Measurements from ENCODE around the gene ZNF747.
A peak's percentile ranks its signal among the peaks of the same experiment; 100 is the strongest.
"Not testable (repeated sequence)": the region's sequence is repeated elsewhere in the genome, so short reads cannot be mapped to it uniquely, and the experiment has no call there.

Gene ZNF747

GRCh38 chr16:30551781-30552180, 17.1 kb upstream of the ZNF747 start:
- H3K9me3 Mint-ChIP-seq = no peaks in the 10 kb centered on the region
- H3K27me3 Mint-ChIP-seq = no peaks in the 10 kb centered on the region
- ATAC-seq (ENCODE audit: low read depth) (no peak), DNase-seq (ENCODE audit: low spot score in 2 of 2) (no peak)
- H3K27ac Mint-ChIP-seq = no peak overlapping the region
- H3K4me3 Mint-ChIP-seq = no peak overlapping the region
- H3K4me1 Mint-ChIP-seq = peaks cover 16% of the 10 kb centered on the region
- peaks cover 5% of the 10 kb centered on the region for H3K36me3 Mint-ChIP-seq

- Mint-ChIP-seq H3K9me3 (no peaks in the 10 kb centered on the region), H3K4me3 (no peak overlapping the region), H3K27ac (no peak overlapping the region), H3K27me3 (no peaks in the 10 kb centered on the region), H3K4me1 (peaks cover 14% of the 10 kb centered on the region), H3K36me3 (no peaks in the 10 kb centered on the region)
- no peak for ATAC-seq (ENCODE audit: low read depth)
- no peak for DNase-seq (ENCODE audit: low spot score in 2 of 2)
These were observed 14.0 kb upstream of the ZNF747 start for GRCh38 chr16:30548416-30549253.

DNA sequence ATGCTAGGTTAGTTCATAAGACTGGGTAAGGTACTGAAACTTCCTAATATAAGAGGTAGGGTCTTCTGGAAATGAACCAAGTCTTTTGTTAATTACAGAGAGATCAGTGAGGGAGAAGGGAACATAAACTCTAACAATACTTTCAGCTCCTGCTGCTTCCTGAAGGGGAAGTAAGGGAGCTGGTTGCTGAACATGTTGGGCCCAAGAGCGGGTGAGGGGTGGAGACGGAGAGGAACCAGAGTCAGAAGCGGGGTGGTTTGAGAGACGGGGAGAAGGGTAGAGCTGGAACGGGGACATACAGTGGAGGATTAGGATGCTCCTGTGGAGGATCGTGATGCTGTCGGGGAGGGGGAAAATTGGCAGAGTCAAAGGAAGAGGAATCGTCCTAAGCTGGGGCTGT, 11.5 kb upstream of the ZNF747 start:
- Mint-ChIP-seq H3K36me3 (no peaks in the 10 kb centered on the region), H3K9me3 (no peaks in the 10 kb centered on the region), H3K27me3 (no peaks in the 10 kb centered on the region), H3K27ac (no peak overlapping the region), H3K4me3 (no peak overlapping the region), H3K4me1 (peaks cover 6% of the 10 kb centered on the region)
- ATAC-seq (ENCODE audit: low read depth) (no peak), DNase-seq (ENCODE audit: low spot score in 2 of 2) (no peak)

GRCh38 chr16:30543067-30543466, 8.4 kb upstream of the ZNF747 start:
- H3K27ac Mint-ChIP-seq = no peak overlapping the region
- no peaks in the 10 kb centered on the region for H3K27me3 Mint-ChIP-seq
- peaks cover 9% of the 10 kb centered on the region for H3K4me1 Mint-ChIP-seq
- no peaks in the 10 kb centered on the region for H3K9me3 Mint-ChIP-seq
- DNase-seq (ENCODE audit: low spot score in 2 of 2) (no peak), ATAC-seq (ENCODE audit: low read depth) (no peak)
- H3K36me3 Mint-ChIP-seq = no peaks in the 10 kb centered on the region
- H3K4me3 Mint-ChIP-seq = no peak overlapping the region

DNA sequence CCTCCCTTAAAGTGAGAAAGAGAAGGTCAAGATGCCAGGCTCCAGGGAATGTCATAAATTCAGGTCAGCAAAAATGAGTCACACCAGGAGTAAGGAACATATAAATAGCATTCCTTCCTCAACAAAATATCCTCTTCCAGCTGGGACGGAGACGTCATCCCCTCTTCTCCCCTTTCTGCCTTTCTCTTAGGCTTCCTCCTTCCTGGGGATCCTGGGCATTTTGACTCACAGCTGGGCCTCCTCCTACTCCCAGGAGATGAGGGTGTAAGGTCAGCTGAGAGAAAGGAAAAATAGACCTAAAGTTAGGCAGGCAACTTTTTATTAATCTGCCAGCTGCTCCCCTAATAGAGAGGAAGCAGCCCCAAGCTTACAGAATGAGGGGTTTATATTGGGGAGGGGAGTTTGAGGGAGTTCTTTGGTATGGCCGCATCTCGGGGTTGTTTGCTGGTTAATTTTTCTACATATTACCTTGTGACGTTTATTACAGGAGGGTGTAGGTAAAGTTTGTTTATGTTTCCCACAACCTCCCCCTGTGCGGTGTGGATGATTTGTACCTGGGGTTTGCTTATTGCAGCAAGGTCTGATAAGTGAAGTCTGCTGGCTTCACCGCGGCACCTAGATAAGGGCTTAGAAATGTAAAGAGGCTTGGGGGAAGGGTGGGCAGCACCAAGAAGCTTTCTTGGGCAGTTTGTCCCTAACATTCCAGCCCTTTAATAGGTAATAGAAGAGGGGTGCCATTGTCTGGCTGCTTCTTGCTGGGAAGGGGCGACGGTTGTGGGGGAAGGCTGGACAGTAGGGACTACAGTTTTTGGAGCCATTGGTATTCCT, 7.1 kb upstream of the ZNF747 start:
- Mint-ChIP-seq H3K9me3 (no peaks in the 10 kb centered on the region), H3K27ac (no peak overlapping the region), H3K4me3 (no peak overlapping the region), H3K4me1 (peaks cover 9% of the 10 kb centered on the region), H3K27me3 (no peaks in the 10 kb centered on the region), H3K36me3 (no peaks in the 10 kb centered on the region)
- no peak for ATAC-seq (ENCODE audit: low read depth)
- no peak for DNase-seq (ENCODE audit: low spot score in 2 of 2)

GRCh38 chr16:30540916-30541464, 6.3 kb upstream of the ZNF747 start:
- not testable (repeated sequence) for H3K4me1 Mint-ChIP-seq; ATAC-seq (ENCODE audit: low read depth); H3K4me3 Mint-ChIP-seq; H3K27me3 Mint-ChIP-seq; H3K36me3 Mint-ChIP-seq; DNase-seq (ENCODE audit: low spot score in 2 of 2); H3K27ac Mint-ChIP-seq; H3K9me3 Mint-ChIP-seq

GRCh38 chr16:30539986-30540526, 5.4 kb upstream of the ZNF747 start:
- not testable (repeated sequence) for DNase-seq (ENCODE audit: low spot score in 2 of 2); H3K27me3 Mint-ChIP-seq; H3K36me3 Mint-ChIP-seq; H3K9me3 Mint-ChIP-seq; H3K4me3 Mint-ChIP-seq; H3K4me1 Mint-ChIP-seq; ATAC-seq (ENCODE audit: low read depth); H3K27ac Mint-ChIP-seq

GRCh38 chr16:30539000-30539964, 4.6 kb upstream of the ZNF747 start:
- Mint-ChIP-seq H3K27me3 (no peaks in the 10 kb centered on the region), H3K36me3 (no peaks in the 10 kb centered on the region), H3K9me3 (no peaks in the 10 kb centered on the region), H3K4me3 (no peak overlapping the region), H3K27ac (no peak overlapping the region), H3K4me1 (peaks cover 10% of the 10 kb centered on the region)
- no peak for DNase-seq (ENCODE audit: low spot score in 2 of 2)
- ATAC-seq (ENCODE audit: low read depth) = no peak

- Mint-ChIP-seq H3K4me3 (peak overlapping the region; percentile 34), H3K4me1 (peaks cover 13% of the 10 kb centered on the region), H3K27ac (peak overlapping the region; percentile 99)
- not testable (repeated sequence) for H3K9me3 Mint-ChIP-seq; H3K36me3 Mint-ChIP-seq; DNase-seq (ENCODE audit: low spot score in 2 of 2); ATAC-seq (ENCODE audit: low read depth); H3K27me3 Mint-ChIP-seq
These were observed 1.9 kb upstream of the ZNF747 start for GRCh38 chr16:30536391-30537024.

DNA sequence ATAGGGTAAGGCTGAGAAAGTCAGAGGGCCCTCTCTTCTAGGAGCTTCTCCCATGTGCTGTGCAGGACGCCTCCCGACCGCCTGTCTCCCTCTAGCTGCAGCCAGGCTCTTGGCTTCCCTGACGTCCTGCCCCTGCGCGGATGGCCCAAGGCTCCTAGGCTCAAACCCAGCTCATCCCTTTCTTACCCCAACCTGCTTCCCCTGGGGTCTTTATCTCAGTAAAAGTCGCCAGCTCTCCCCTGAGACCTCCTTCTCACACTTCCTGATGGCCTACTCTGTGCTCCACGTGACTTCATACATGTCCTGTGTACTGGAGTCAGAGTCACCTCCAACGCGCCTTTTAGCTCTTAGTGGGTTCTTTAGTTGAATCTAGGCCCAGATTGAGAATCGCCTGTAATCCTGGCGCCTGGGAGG, 1.1 kb upstream of the ZNF747 start:
- peak; percentile 63 for ATAC-seq (ENCODE audit: low read depth)

DNA sequence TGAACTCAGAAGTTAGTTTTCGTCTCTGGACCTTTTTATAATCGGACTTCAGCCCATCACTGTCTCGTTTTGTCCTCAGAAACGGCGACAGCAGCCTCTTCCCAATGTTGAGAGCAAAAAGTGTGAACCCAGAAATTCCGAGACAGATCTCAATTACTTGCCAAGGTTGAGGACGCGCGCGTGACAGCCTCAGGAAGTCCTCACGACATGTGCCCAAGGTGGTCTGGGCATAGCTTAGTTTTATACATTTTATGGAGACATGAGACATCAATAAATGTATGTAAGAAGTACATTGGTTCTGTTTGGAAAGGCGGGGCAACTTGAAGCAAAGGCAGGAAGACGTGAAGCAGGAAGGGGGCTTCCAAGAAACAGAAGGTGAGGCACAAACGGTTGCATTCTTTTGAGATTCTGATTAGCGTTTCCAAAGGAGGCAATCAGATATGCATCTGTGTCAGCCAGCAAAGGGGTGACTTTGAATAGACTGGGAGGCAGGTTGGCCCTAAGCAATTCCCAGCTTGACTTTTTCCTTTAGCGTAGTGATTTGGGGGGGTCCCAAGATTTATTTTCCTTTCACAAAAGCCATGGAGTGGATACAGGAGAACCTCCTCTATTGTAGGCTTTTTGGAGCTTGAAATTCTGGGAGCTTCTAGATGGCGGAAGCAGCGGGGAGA, 583 bp upstream of the ZNF747 start:
- peak; percentile 20 for ATAC-seq (ENCODE audit: low read depth)
- Mint-ChIP-seq H3K4me3 (peak overlapping the region; percentile 100), H3K9me3 (no peaks in the 10 kb centered on the region), H3K36me3 (no peaks in the 10 kb centered on the region), H3K4me1 (peaks cover 13% of the 10 kb centered on the region), H3K27ac (peak overlapping the region; percentile 99), H3K27me3 (no peaks in the 10 kb centered on the region)
- DNase-seq (ENCODE audit: low spot score in 2 of 2) = no peak

More for the DNA sequence above, 1.1 kb upstream of the ZNF747 start:
- Mint-ChIP-seq H3K4me3 (peak overlapping the region; percentile 100), H3K9me3 (no peaks in the 10 kb centered on the region), H3K27me3 (no peaks in the 10 kb centered on the region), H3K36me3 (no peaks in the 10 kb centered on the region), H3K27ac (peak overlapping the region; percentile 99), H3K4me1 (peaks cover 13% of the 10 kb centered on the region)
- peak in 1 of 2 donors; percentile 41 for DNase-seq (ENCODE audit: low spot score in 2 of 2)

DNA sequence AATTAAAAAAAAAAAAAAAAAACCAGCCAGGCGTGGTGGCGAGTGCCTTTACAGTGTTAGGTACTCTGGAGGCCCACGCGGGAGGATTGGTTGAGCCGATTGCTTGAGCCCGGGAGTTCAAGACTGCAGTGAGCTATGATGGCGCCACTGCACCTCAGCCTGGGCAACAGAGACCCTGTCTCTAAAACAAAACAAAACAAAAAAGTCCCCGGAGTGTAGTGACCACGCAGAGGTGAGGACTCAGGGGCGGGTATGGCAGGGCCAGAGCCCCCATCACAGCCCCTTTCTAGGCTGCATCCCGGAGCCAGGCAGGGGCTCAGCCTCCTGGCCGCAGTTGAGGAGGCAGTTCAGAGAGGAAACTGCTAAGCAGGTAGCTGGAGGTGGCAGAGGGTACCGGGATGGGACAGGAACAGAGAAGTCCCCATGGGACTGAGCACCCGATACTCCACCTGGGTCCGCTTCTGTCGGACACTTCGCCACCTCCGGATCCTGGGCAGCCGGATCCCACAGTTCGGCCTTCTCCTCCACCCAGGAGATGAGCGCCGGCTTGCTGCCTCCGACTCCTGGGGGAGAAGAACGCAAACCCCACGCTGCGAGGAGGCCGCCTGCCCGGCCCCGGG, 800 bp downstream of the ZNF747 start:
- peaks cover 11% of the 10 kb centered on the region for H3K4me1 Mint-ChIP-seq
- DNase-seq (ENCODE audit: low spot score in 2 of 2) = peak in 1 of 2 donors; percentile 29
- no peak for ATAC-seq (ENCODE audit: low read depth)

More for the DNA sequence above, 800 bp downstream of the ZNF747 start:
- Mint-ChIP-seq H3K27me3 (no peaks in the 10 kb centered on the region), H3K36me3 (no peaks in the 10 kb centered on the region), H3K27ac (peak overlapping the region; percentile 99), H3K4me3 (peak overlapping the region; percentile 100), H3K9me3 (no peaks in the 10 kb centered on the region)
